GM18867 (cell line): Measurements from ENCODE around the gene ARHGAP6.
"Not testable (repeated sequence)": the region's sequence is repeated elsewhere in the genome, so short reads cannot be mapped to it uniquely, and the experiment has no call there.

ENCODE experiments used
- ATAC-seq: cut with Tn5 transposase; IDR thresholded peaks from one replicate; pipeline ENCODE4 v1.9.1; 2021; ENCODE audit warnings: mild to moderate bottlenecking, moderate library complexity; ENCODE audit not compliant: unreplicated experiment

Gene ARHGAP6

GRCh38 chrX:11647138-11647537, 18.6 kb downstream of the ARHGAP6 start:
- no peak for ATAC-seq

- no peak for ATAC-seq
Observed at GRCh38 chrX:11641349-11642065, 24.2 kb downstream of the ARHGAP6 start.

- ATAC-seq, result no peak
Observed at GRCh38 chrX:11640089-11640488, 25.6 kb downstream of the ARHGAP6 start.

GRCh38 chrX:11632732-11633131, 33.0 kb downstream of the ARHGAP6 start:
- ATAC-seq, result no peak

DNA sequence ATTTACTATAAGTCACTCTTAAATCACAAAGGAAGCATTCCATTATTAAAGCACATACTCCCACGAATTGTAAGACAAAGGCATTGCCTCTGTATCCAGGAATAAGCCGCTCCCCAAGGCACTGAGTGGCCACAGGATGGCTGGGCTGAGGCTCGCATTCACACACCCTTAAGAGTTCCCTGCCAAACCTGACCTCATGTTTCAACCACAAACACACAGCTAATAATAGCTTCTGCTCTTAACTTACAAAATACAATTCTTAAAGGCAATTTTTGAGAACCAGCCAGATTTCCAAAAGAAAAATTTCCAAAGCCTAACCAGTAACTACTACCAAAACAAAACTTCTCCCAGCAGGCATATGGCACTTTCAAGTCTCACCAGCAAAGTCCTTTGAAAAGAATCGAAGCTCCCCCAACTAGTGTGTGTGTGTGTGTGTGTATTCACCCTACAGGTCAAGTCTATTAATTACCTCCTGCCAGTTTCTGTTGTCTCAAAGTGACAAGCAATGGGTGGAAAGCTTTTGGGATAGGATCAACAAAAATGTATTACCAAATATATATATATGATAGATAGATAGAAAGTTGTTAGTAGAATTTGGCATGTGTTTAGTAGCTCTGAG, 36.0 kb downstream of the ARHGAP6 start:
- peak; percentile 96 for ATAC-seq

DNA sequence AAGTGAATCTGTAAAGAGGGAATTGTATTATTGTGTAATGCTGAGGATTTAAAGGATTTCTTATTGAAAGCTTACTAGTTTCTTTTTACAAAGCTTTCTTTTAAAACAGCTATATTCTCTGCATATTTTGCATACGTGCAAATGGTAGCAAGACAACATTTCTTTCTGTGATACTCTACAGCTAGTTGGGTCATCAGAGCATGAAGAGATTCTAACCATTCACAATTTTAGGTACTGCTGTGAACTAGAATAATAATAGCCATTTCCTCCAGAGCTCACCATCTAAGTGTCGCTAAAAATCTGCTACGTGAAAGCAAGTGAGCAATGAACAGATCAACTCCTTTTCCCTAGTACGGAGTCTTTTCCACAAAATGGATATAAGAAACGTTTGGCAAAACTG, 37.3 kb downstream of the ARHGAP6 start:
- ATAC-seq, result peak; percentile 50

- ATAC-seq, result no peak
Observed at GRCh38 chrX:11626351-11626750, 39.4 kb downstream of the ARHGAP6 start.

- ATAC-seq, result no peak
Observed at GRCh38 chrX:11619441-11619840, 46.3 kb downstream of the ARHGAP6 start.

GRCh38 chrX:11614253-11614652, 51.5 kb downstream of the ARHGAP6 start:
- not testable (repeated sequence) for ATAC-seq

GRCh38 chrX:11611965-11612364, 53.8 kb downstream of the ARHGAP6 start:
- peak; percentile 74 for ATAC-seq

DNA sequence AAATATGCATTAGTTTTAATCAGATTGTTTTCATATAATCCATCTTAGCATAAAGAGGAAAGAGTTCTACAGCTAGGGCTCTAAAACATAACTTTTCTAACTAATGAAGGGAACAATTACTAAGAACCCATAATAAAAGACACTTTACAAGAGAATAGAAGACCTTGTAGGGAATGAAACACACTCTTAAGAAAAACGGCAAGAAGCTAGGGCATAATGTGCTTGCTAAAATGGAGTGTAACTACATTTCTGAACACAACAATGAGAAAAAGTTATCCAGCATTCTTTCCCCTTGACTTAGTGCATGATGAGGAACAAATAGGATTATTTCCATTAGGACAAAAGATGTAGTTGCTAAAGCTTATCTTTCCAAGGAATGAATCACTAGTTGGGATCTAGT, 54.6 kb downstream of the ARHGAP6 start:
- no peak for ATAC-seq

DNA sequence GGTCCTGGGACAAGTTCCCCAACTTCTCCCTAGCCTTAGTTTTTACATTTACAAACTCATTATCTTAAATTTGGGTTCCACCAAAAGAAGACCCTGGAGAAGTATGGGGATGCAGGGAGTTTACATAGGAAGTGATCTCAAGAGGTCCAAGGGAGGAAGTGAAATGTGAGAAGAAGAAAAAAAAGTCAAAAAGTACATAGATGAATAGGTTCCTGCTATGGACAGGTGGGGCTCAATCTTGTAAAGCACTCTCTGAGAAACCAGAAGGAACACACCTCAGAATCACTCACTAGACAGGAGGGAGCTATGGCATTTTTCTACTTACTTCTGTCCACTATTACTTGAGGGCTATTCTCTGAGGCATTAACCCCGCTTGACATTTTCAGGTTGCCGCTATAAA, 56.6 kb downstream of the ARHGAP6 start:
- peak; percentile 75 for ATAC-seq

DNA sequence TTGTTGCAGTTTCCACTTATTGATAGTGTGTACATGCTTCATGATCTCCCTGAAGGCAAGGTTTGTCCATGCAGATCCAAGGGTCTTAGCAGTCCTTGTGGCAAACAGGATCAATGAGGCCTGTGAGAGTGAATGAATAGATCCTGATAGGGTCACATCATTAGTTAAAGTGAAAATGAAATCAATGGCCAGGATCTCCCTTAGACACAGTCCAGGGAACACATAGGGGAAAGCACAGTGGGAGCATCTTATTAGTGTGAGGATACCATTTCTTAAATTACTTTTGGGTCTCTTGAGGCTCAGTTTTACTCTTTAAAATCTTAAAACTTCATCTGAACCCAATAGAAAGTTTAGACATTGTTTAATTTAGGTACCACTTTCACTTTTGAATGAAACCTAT, 59.3 kb downstream of the ARHGAP6 start:
- ATAC-seq, result no peak

GRCh38 chrX:11600578-11600977, 65.1 kb downstream of the ARHGAP6 start:
- no peak for ATAC-seq

- ATAC-seq, result no peak
Observed at GRCh38 chrX:11597479-11597878, 68.2 kb downstream of the ARHGAP6 start.

DNA sequence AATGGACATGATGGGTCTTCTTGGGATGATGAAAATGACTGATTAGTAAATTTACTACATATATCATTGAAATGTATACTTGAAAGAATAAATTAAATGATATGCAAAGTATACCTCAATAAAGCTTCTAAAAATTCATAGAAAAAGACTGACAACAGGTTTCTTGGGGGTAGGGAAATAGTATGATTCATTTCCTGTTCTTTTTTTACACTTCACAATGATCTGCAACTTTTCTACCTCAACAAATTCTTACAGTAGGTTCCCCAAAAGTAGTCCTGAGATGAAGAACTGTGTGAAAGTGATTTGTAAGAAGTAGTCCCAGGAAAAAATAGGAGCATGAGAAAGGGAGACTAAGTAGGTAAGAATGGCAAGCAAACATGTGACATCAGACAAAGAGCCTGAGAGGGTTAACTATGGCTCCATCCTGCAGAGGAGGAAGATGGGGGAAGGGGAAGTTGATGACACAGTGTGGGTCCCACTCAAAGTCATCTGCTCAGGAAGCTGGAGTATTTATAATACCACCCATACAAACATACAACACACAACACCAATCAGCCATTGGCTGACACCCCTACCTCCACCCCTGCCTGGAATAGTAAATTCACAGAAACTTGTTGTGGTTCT, 73.9 kb downstream of the ARHGAP6 start:
- ATAC-seq, result no peak

GRCh38 chrX:11589641-11590040, 76.1 kb downstream of the ARHGAP6 start:
- no peak for ATAC-seq

DNA sequence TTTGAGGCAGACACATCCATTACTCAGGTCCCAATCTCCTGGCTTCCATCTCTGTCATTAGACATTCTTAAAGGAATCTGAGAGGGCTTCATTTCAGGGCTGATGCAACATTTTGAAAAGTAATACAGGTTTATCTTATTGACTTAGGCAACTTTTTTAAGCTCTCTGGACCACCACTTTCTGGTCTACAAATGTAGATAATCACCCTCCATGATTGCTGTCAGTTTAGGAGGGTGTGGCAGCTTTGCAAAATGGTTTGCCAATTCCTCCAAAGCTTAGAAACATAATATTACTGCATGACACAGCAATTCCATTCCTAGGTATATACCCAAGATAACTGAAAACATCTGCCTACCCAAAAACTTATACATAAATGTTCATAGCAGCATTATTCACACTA, 77.6 kb downstream of the ARHGAP6 start:
- no peak for ATAC-seq

DNA sequence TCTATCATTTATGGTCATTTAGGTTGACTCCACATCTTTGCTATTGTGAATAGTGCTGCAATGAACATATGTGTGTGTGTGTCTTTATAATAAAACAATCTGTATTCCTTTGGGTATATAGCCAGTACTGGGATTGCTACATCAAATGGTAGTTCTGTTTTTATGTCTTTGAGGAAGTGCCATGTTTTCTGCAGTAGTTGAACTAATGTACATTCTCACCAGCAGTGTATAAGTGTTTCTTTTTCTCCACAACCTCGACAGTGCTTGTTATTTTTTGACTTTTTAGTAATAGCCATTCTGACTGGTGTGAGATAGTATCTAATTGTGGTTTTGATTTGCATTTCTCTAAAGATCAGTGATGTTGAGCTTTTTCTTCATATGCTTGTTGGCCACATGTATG, 80.5 kb downstream of the ARHGAP6 start:
- peak; percentile 51 for ATAC-seq

DNA sequence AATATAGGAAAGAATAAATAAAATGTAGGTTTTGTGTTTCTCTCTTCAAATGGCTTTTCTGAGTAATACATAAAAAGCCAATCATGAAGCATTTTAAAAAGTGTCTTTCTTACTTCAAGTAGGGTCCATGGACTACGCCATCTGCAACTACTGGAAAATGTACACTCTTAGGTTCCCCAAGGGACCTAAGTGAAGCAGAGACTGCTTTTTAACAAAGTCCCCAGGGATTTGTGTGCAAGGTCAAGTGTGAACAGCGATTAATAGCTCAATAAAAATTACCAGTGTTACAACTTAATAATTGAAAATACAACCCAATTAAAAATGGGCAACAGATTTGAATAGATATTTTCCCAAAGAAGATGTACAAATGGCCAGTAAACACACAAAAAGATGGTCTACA, 84.9 kb downstream of the ARHGAP6 start:
- no peak for ATAC-seq

GRCh38 chrX:11579636-11580600, 85.8 kb downstream of the ARHGAP6 start:
- ATAC-seq, result peak; percentile 56
